Astrocyte (in vitro differentiated cells and primary cell): Measurements from ENCODE around the gene CARD11. TPM values are rescaled to one million over a fixed set of nuclear protein-coding genes. Genes with fewer than 3 reads are reported as not detected.

Experiments
- DNase-seq: peaks from one replicate; pipeline ENCODE4 v3.0.0-alpha.2; 2010; ENCODE audit warnings: low read depth
- FAIRE-seq: peaks from 2 replicates; lab custom pipeline; 2011; peaks lifted over from hg19 to GRCh38; lab: Jason Lieb, UNC
- H2AFZ ChIP-seq: 2 replicates; pipeline ENCODE4 v1.6.0; 2012; ENCODE audit warnings: low read depth, low read length, inconsistent platforms
- H3K27ac ChIP-seq: 2 replicates; pipeline ENCODE4 v1.5.1; 2011; ENCODE audit warnings: low read depth, low read length, inconsistent platforms
- H3K27me3 ChIP-seq: 2 replicates; pipeline ENCODE4 v1.6.0; 2011; ENCODE audit warnings: low read length, inconsistent platforms; ENCODE audit not compliant: insufficient read depth
- H3K36me3 ChIP-seq: 2 replicates; pipeline ENCODE4 v1.5.1; 2011; ENCODE audit warnings: low read length, inconsistent platforms; ENCODE audit not compliant: insufficient read depth
- H3K4me1 ChIP-seq: 2 replicates; pipeline ENCODE4 v1.5.1; 2011; ENCODE audit warnings: low read length, inconsistent platforms; ENCODE audit not compliant: insufficient read depth
- H3K4me2 ChIP-seq: 2 replicates; pipeline ENCODE4 v1.6.0; 2012; ENCODE audit warnings: low read length, inconsistent platforms
- H3K4me3 ChIP-seq: 2 replicates; pipeline ENCODE4 v1.5.1; 2011; ENCODE audit warnings: low read depth, mild to moderate bottlenecking, low read length, inconsistent platforms; ENCODE audit not compliant: insufficient read depth
- H3K79me2 ChIP-seq: 2 replicates; pipeline ENCODE4 v1.6.0; 2012; ENCODE audit warnings: mild to moderate bottlenecking, low read length, inconsistent platforms; ENCODE audit not compliant: insufficient read depth
- H3K9ac ChIP-seq: 2 replicates; pipeline ENCODE4 v1.6.0; 2012; ENCODE audit warnings: mild to moderate bottlenecking, low read length, inconsistent platforms
- H3K9me3 ChIP-seq: 2 replicates; pipeline ENCODE4 v1.5.1; 2012; ENCODE audit warnings: low read depth, mild to moderate bottlenecking, low read length, inconsistent platforms; ENCODE audit not compliant: insufficient read depth
- H4K20me1 ChIP-seq: 2 replicates; pipeline ENCODE4 v1.6.0; 2012; ENCODE audit warnings: low read length, inconsistent platforms; ENCODE audit not compliant: insufficient read depth
- H3K27ac Mint-ChIP-seq: one replicate; pipeline ENCODE4 v1.8.0; 2021; ENCODE audit warnings: mild to moderate bottlenecking, mixed read lengths; ENCODE audit not compliant: unreplicated experiment
- H3K27me3 Mint-ChIP-seq: one replicate; pipeline ENCODE4 v1.8.0; 2021; ENCODE audit warnings: low read depth, mixed read lengths; ENCODE audit not compliant: unreplicated experiment
- H3K36me3 Mint-ChIP-seq: one replicate; pipeline ENCODE4 v1.8.0; 2021; ENCODE audit warnings: low read depth, mixed read lengths; ENCODE audit not compliant: unreplicated experiment
- H3K4me1 Mint-ChIP-seq: one replicate; pipeline ENCODE4 v1.8.0; 2021; ENCODE audit warnings: low read depth, mixed read lengths; ENCODE audit not compliant: unreplicated experiment
- H3K4me3 Mint-ChIP-seq: one replicate; pipeline ENCODE4 v1.8.0; 2021; ENCODE audit warnings: mild to moderate bottlenecking, moderate library complexity, mixed read lengths; ENCODE audit not compliant: unreplicated experiment
- H3K9me3 Mint-ChIP-seq: one replicate; pipeline ENCODE4 v1.8.0; 2021; ENCODE audit warnings: mild to moderate bottlenecking, mixed read lengths; ENCODE audit not compliant: unreplicated experiment
- CTCF ChIP-seq: IDR thresholded peaks from 2 replicates; pipeline ENCODE4 v1.5.1; 2011; ENCODE audit warnings: low read depth, mild to moderate bottlenecking, inconsistent platforms, low read length, moderate library complexity; ENCODE audit not compliant: insufficient read depth
- EZH2 ChIP-seq: IDR thresholded peaks from 2 replicates; pipeline ENCODE4 v1.6.1; 2012; ENCODE audit warnings: mild to moderate bottlenecking, low read length, inconsistent platforms; ENCODE audit not compliant: insufficient read depth
- total RNA-seq: library from RNA; stranded (reverse); gene quantifications from 2 replicates; pipeline ENCODE4 v1.2.1, GENCODE V29; 2021

CARD11 gene
- total RNA-seq, 1 donor from 2014 or later: 9.5 TPM

DNA sequence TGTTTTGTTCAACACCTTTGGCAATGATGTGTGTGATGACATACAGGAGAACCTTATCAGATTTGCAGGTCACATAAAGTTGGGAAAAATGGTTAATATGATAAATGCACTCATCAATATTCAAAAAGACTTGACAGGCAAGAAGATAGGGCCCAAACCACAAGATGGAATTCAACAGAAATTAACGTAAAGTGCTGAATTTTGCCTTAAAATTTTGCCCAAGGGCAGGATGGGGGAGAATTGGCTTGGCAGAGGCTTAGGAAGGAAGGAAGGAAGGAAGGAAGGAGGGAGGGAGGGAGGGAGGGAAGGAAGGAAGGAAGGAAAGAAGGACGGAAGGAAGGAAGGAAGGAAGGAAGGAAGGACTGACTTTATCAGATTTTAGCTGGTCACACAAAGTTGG, 35.3 kb downstream of the CARD11 start:
- H3K4me2 ChIP-seq: no peak overlapping the region
- no peak overlapping the region for H3K27ac ChIP-seq
- no peak overlapping the region for H2AFZ ChIP-seq
- no peak overlapping the region for H3K27ac Mint-ChIP-seq
- H3K9me3 Mint-ChIP-seq: peaks cover 3% of the 10 kb centered on the region
- H3K4me3 ChIP-seq: no peak overlapping the region
- DNase-seq (no peak), FAIRE-seq (no peak)
- H3K27me3 ChIP-seq: peaks cover 2% of the 10 kb centered on the region
- H3K36me3 ChIP-seq: no peaks in the 10 kb centered on the region
- peaks cover 2% of the 10 kb centered on the region for H3K27me3 Mint-ChIP-seq
- H3K4me1 Mint-ChIP-seq: no peaks in the 10 kb centered on the region
- H4K20me1 ChIP-seq: no peaks in the 10 kb centered on the region
- H3K79me2 ChIP-seq: no peaks in the 10 kb centered on the region
- peaks cover 4% of the 10 kb centered on the region for H3K36me3 Mint-ChIP-seq
- TF ChIP-seq CTCF (no peak), EZH2 (no peak)
- no peaks in the 10 kb centered on the region for H3K9me3 ChIP-seq
- no peak overlapping the region for H3K9ac ChIP-seq
- H3K4me1 ChIP-seq: peaks cover 3% of the 10 kb centered on the region
- no peak overlapping the region for H3K4me3 Mint-ChIP-seq

- Histone ChIP-seq H3K4me3 (no peak overlapping the region), H3K4me1 (peaks cover 3% of the 10 kb centered on the region), H2AFZ (no peak overlapping the region), H3K27me3 (peaks cover 2% of the 10 kb centered on the region), H3K4me2 (no peak overlapping the region), H3K36me3 (no peaks in the 10 kb centered on the region), H3K79me2 (no peaks in the 10 kb centered on the region), H3K27ac (no peak overlapping the region), H3K9ac (no peak overlapping the region), H3K9me3 (no peaks in the 10 kb centered on the region), H4K20me1 (no peaks in the 10 kb centered on the region)
- Mint-ChIP-seq H3K36me3 (peaks cover 4% of the 10 kb centered on the region), H3K27me3 (peaks cover 3% of the 10 kb centered on the region), H3K4me3 (no peak overlapping the region), H3K27ac (no peak overlapping the region), H3K9me3 (no peaks in the 10 kb centered on the region), H3K4me1 (no peaks in the 10 kb centered on the region)
- TF ChIP-seq EZH2: no peak
- TF ChIP-seq CTCF: no peak
- DNase-seq (no peak), FAIRE-seq (no peak)
Observed at GRCh38 chr7:3007696-3008095, 36.0 kb downstream of the CARD11 start.

DNA sequence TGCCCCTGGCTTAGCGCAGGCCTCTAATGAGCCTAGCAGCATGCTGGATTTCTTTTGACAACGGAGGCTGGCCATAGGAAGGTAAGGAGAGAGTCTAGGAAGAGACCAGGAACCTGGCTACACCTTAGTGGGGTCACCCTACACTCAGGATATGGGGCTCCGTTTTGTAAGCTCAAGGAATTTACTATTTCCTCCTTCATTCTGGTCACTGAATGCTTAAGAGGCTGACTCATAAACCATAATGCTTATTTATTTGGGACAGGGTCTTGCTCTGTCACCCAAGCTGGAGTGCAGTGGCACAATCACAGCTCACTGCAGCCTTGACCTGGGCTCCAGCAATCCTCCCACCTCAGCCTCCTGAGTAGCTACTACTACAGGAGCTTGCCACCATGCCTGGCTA, 38.4 kb downstream of the CARD11 start:
- Histone ChIP-seq H3K4me3 (no peak overlapping the region), H3K27me3 (peaks cover 2% of the 10 kb centered on the region), H3K4me1 (peaks cover 3% of the 10 kb centered on the region), H3K9me3 (no peaks in the 10 kb centered on the region), H4K20me1 (no peaks in the 10 kb centered on the region), H3K27ac (no peak overlapping the region), H3K9ac (no peak overlapping the region), H2AFZ (no peak overlapping the region), H3K79me2 (no peaks in the 10 kb centered on the region), H3K36me3 (no peaks in the 10 kb centered on the region), H3K4me2 (peak overlapping the region; percentile 36)
- Mint-ChIP-seq H3K4me1 (no peaks in the 10 kb centered on the region), H3K27me3 (peaks cover 3% of the 10 kb centered on the region), H3K27ac (no peak overlapping the region), H3K36me3 (no peaks in the 10 kb centered on the region), H3K9me3 (peaks cover 5% of the 10 kb centered on the region), H3K4me3 (no peak overlapping the region)
- TF ChIP-seq CTCF (no peak), EZH2 (no peak)
- FAIRE-seq: no peak
- DNase-seq: no peak
